A172 (cell line): Measurements from ENCODE around the gene MYCN. TPM values are rescaled to one million over a fixed set of nuclear protein-coding genes. Genes with fewer than 3 reads are reported as not detected.
"Not testable (repeated sequence)": the region's sequence is repeated elsewhere in the genome, so short reads cannot be mapped to it uniquely, and the experiment has no call there.

Experiments
- DNase-seq: peaks from one replicate; pipeline ENCODE4 v3.0.0-alpha.2; 2015; ENCODE audit warnings: low spot score
- total RNA-seq: library from RNA; depleted of rRNA; stranded (reverse); fragments of >200 nt; shearing (Covaris generic); gene quantifications from 2 replicates; pipeline ENCODE4 v1.2.3, GENCODE V29; 2014

Gene MYCN
- total RNA-seq, 1 experiment from 2014 or later, result not detected

- DNase-seq, result no peak
Observed at GRCh38 chr2:15943378-15944280, 3.3 kb downstream of the MYCN start.

DNA sequence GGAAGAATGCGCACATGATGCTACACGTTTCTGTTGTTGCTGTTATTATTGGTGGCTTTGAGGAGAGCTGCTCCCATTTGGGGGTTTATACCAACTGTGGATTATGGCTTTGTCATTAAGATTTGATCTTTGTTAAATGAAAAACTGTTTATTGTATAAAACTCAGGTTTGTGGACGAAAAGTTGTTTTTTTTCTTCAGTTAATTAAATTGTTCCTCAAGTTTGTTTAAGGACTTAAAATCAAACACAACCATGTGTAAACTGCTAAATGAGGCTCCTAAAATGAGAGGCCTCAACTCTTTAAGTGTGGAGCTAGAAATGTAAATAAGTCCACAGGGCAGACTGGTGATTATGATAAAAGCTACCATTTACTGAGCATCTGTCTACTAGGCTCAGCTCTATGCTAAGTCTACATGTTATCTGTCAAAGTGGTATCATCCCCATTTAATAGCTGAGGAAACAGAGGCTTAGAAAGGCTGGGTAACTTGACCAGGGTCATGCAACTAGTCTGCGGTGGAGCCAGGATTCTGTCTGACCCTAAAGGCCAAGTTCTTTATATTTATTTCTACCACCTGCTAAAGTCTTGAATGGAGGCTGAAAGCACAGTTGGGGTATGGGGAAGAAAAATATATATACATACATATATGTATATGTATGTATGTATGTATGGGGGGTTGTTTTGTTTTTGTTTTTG lies 4.1 kb downstream of the MYCN start:
- DNase-seq, result no peak

DNA sequence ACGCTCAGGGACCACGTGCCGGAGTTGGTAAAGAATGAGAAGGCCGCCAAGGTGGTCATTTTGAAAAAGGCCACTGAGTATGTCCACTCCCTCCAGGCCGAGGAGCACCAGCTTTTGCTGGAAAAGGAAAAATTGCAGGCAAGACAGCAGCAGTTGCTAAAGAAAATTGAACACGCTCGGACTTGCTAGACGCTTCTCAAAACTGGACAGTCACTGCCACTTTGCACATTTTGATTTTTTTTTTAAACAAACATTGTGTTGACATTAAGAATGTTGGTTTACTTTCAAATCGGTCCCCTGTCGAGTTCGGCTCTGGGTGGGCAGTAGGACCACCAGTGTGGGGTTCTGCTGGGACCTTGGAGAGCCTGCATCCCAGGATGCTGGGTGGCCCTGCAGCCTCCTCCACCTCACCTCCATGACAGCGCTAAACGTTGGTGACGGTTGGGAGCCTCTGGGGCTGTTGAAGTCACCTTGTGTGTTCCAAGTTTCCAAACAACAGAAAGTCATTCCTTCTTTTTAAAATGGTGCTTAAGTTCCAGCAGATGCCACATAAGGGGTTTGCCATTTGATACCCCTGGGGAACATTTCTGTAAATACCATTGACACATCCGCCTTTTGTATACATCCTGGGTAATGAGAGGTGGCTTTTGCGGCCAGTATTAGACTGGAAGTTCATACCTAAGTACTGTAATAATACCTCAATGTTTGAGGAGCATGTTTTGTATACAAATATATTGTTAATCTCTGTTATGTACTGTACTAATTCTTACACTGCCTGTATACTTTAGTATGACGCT lies 5.8 kb downstream of the MYCN start:
- DNase-seq, result no peak

DNA sequence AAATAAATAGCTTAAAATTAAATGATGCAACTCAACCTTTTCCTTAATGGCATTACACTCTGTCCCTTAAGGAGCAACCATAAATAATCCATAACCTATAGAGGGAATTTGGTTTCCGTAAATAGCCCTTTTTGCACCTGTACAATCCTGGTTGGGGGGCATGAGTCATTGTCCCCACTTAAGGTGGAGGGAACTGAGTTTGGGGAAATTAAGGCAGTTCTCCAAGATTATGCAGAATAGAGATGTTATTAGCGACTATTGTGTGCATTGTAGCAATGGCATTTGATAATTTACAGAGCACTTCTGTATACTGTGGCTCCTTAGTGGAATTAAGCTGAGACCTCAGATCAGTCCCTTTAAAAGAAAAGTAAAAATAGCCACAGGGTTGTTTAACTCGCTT lies 6.6 kb downstream of the MYCN start:
- DNase-seq, result no peak

DNA sequence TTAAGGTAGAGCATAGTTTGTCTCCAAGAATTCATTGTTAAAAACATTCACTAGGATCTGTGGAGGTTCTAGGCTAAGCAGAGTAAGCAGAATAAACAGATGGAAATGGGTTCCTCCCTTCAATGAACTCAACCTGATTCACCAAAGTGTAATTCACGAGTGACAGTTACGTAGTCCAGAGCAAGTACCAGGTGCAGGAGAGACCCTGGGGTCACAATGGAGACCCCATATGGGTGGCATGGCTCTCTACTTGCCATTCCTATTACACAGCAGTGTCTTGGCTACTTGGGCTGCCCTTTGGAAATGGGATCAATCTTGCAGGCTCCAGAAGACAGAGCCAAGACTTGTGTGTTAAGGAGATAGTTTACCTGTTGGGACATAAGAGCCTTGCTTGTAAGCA lies 7.1 kb downstream of the MYCN start:
- DNase-seq, result no peak

- DNase-seq, result no peak
Observed at GRCh38 chr2:15948704-15948957, 8.3 kb downstream of the MYCN start.

- DNase-seq, result no peak
Observed at GRCh38 chr2:15949126-15949525, 8.8 kb downstream of the MYCN start.

- no peak for DNase-seq
Observed at GRCh38 chr2:15949551-15949950, 9.2 kb downstream of the MYCN start.

DNA sequence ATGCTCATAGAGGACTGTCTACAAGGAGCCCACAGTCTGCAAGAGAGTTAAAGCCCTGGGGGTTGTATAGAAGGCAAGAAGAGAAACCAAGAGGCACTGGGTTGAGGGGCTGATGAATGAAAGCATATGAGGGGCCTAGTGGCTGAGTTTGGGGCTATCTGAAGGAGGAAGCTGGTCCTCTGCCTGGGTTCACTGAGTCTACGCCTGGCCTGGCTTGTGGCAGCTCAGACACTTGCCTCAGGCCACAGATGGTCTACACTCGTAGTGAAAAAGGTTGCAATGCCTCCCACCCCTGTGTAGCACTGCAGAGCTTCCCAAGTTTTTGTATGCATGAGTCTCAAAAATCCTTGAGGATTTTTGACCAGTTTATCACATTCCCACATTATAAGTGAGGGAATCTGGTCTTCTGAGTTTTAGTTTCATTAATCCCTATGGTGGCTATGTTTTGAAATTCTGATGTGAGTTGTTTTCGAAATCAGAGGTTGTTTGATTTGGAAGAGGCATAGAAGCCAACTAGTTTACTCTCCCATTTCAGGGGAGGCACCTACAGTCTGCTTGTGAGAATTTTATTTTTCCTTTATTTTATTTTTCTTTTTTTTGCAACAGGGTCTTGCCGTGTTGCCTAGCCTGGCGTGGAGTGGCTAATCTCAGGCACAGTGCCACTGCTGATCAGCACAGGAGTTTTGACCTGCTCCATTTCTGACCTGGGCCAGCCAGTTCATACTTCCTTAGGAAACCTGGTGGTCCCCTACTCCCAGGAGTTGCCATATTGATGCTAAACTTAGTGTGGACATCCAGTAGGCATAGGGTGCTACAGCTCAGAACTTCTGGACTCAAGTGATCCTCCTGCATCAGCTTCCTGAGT lies 10.0 kb downstream of the MYCN start:
- DNase-seq, result no peak

- not testable (repeated sequence) for DNase-seq
Observed at GRCh38 chr2:15951936-15952335, 11.6 kb downstream of the MYCN start.

DNA sequence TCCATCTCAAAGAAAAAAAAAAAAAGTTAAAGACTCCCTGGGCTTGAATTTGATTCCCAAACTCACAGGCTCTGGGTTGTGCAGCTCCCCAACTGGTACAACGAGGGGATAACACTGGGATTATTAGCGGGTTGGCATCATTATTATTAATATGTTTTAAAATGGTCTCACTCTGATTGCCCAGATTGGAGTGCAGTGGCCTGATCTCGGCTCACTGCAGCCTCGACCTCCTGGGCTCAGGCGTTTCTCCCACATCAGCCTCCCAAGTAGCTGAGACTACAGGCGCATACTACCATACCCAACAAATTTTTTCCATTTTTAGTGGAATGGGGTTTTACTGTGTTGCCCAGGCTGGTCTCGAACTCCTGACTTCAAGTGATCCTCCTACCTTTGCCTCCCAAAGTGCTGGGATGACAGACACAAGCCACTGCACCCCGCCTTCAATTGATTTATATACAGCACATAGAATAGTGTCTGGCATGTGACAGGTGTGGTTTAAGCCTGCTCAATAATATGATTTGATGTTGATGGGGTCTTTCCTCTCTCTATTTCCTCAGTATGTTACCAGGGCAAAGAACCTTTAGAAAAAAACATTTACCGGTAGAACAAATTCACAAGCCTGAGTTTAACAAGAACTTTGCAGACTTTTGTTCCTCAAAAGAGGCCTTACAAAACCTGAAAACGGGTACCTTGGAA lies 12.2 kb downstream of the MYCN start:
- no peak for DNase-seq

- DNase-seq, result no peak
Observed at GRCh38 chr2:15953147-15953630, 12.8 kb downstream of the MYCN start.

DNA sequence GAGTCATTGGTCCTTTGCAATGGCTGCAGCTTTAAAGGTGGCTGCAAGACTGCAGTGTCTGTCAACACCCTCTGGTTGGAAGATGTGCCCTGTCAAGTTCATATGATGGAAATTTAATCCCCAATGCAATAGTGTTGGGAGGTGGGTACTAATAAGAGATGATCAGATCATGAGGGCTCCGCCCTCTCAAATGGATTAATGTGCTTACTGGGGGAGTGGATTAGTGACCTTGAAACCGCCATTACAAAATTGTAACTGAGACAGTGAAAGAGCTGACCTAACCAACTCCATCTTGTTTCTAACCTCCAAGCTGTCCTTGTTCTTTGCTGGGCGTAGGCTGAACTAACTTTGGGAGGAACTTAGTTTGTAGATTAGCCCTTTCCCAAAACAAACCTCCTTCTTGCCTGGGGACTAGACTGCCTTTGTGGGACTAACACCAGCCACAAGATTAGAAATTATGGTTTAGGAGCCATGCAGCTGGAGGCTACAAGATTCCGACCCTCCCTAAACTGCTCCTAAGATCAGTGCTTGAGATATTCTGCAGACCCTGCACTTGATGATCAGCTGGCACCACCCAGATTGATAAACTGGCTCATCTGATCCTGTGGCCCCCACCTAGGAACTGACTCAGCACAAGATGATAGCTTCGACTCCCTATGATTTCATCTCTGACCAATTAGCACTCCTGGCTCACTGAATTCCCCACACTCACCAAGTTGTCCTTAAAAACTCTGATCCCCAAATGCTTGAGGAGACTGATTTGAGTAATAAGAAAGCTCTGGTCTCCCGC lies 13.7 kb downstream of the MYCN start:
- no peak for DNase-seq

GRCh38 chr2:15954761-15955160 lies 14.4 kb downstream of the MYCN start:
- DNase-seq, result no peak

DNA sequence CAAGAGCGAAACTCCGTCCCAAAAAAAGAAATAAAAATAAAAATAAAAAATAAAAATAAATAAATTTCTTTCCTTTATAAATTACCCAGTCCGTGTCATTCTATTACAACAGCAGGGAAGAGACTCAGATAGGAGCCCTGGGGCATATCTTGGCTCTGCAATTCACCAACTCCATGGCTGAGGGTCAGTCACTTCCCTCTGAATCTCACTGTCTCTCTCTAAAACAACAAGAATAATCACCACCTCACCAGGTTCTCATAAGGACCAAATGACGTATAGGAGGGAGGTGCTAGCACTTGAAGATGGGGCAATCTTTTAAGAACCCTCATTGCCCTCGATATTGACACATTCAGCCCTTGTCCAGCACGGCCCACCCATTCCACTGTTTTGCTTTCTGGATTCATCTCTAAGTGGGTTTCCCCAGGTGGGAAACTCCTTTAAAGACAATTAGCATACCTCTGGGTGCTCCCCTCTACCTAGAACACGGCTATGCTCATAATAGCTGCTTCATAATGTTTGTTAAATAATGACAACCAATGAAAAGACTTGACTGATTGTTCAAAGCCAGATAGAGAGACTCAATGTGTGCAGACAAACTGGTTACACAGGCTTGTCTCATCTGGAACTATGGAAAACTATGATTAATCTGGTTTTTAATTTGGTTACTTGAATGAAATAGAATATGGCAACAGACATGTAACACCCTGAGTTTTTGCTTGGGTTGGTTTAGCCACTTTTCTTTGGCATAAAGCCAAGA lies 15.1 kb downstream of the MYCN start:
- no peak for DNase-seq

DNA sequence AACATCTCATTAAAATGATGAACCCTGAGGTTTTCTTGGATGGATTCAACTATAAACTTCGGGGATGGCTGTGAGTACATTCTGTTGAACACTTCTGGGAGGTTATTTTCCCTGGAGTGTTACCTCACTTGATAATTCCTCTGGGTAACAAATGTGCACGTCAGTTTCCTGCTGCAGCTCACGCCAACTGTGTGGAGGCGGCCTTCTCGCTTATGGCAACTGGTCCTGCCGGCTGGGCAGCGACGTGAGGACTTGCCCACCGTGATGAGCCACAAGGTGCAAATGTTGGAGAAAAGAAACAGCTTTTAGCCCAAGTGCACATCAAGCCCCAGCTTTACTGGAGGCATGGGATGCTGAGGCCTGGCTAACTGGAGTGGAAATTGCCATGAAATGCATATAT lies 15.9 kb downstream of the MYCN start:
- DNase-seq, result no peak

GRCh38 chr2:15956751-15957736 lies 16.7 kb downstream of the MYCN start:
- DNase-seq, result no peak
